ENCODE measurements around the gene LYPLAL1.

- TF ChIP-seq CTCF (IDR thresholded peaks at IDR 0.05; ENCODE audit: low read length) (no peak), EZH2 (IDR thresholded peaks at IDR 0.05; ENCODE audit: borderline replicate concordance, low read length) (no peak)
Observed at GRCh38 chr1:219172821-219173220, 857 bp upstream of the LYPLAL1 start.

Measured in OCI-LY1 (cell line).